NCI-H2196 treated with DMSO at 0.1 percent for 48 hours (cell line): ENCODE results near the gene WNT7B.

ENCODE experiments used
- DNase-seq: peaks from one replicate; lab custom pipeline; 2025; ENCODE audit not compliant: unreplicated experiment; lab: John Stamatoyannopoulos, UW

WNT7B gene

DNA sequence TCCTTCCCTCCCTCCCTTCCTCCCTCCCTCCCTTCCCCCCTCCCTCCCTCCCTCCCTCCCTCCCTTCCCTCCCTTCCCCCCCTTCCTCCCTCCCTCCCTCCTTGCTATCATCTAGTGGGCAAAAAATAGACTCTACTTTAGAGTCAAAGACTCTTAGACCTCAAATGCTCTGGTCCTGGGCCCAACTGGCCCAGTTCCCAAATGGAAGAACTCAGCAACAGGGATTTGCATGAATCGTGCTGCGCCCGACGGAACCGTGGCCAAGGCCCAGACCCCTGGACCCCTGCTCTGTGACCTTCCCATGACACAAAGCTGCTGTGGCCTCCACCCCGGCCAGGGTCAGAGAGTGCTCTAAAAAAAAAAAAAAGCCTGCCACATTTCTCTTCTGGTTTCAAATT, 97.4 kb downstream of the WNT7B start:
- no peak for DNase-seq

DNA sequence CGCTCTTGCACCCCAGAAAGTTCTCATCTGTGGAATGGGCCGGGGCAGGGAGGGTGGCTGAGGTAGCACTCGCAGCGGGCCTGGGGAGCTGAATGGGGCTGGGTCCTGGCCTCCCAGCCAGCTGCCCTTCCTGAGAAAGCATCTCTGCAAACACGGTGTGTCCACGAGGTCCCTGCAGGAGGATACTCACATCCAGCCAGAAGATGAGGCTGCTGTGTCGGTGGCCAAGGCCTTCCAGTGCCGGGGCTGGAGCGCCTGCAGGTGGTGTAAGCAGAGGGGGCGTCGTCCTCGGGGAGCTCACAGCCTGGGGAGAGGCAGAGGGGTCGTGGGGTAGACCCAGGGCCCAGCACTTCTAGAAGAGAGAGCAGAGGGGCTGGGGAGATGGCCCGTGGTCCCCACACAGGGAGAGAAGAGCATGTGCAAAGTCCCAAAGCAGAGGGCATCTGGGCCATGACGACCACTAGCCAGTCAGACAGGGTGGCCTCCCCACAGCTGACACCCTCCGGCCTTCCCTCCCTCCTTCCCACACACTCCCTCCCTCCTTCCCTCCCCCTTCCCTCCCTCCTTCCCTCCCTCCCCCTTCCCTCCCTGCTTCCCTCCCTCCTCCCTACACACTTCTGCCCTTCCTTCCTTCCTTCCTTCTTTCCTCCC, 97.9 kb downstream of the WNT7B start:
- no peak for DNase-seq

DNA sequence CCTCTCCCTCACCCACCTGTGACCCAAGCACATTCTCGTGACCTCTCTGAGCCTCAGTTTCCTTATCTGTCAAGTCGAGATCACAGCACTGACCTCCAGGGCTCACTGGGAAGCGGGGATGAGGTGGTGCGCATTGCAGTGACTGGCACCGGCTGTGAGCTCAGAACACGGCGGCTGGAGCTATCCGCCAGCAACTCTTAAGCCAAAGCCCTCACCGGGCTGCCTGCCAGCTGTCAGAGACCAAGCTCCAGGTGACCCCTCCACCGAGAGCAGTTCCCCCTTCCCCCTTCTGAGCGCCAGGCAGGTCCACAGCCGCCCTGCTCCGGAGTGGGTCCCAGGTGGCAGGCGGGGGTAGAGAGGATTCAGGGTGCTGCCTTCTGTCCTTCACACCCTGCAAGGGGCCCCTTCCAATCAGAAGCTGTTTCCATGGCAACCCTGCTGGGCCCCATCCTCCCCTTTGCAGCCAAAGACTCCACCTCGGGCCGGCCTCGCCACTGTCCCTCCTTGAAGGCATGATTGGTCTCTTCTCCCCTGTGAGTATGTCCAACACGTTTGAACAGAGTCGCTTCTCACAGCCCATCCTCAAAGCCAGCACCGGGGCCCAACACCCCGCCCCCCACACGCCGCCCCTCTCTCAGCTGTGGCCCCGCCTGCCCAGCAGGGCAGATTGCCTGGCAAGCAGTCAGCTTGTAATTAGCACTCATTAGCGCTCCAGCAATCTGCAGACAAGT, 98.7 kb downstream of the WNT7B start:
- peak; percentile 36 for DNase-seq

DNA sequence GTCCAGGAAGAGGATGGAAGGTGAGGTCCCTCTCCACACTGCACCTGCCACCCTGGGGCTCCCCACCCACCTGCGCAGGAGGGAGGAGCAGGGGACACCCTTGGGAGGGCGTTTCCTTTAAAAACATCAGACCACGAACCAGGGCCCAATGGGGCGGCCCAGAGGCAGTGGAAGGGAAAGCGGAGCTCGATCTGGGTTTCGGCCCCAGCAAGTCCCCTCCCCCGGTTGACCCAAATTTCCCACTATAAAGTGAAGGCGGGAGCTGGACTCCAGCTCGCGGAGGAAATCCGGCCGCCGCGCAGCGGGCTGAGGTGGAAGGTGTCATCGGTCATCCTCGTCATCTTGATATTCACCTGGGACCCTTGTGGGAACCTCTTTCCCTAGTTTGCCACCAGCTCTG, 99.3 kb downstream of the WNT7B start:
- no peak for DNase-seq

DNA sequence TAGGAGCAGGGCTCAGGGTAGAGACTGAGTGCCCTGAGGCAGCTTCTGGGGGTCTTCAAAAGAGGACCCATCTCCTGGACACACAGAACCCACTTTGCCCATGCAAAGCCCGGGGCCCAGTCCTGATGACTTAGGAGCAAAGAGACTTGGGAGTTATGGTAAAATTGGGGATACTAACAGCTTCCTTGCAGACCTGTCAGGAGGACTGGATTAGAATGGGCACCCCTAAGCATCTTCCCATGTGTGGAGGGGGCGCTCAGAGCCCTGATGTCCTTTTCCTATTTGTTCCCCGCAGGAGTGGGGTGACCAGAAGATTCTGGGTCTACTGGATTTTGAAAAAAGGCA, 100.0 kb downstream of the WNT7B start:
- no peak for DNase-seq

DNA sequence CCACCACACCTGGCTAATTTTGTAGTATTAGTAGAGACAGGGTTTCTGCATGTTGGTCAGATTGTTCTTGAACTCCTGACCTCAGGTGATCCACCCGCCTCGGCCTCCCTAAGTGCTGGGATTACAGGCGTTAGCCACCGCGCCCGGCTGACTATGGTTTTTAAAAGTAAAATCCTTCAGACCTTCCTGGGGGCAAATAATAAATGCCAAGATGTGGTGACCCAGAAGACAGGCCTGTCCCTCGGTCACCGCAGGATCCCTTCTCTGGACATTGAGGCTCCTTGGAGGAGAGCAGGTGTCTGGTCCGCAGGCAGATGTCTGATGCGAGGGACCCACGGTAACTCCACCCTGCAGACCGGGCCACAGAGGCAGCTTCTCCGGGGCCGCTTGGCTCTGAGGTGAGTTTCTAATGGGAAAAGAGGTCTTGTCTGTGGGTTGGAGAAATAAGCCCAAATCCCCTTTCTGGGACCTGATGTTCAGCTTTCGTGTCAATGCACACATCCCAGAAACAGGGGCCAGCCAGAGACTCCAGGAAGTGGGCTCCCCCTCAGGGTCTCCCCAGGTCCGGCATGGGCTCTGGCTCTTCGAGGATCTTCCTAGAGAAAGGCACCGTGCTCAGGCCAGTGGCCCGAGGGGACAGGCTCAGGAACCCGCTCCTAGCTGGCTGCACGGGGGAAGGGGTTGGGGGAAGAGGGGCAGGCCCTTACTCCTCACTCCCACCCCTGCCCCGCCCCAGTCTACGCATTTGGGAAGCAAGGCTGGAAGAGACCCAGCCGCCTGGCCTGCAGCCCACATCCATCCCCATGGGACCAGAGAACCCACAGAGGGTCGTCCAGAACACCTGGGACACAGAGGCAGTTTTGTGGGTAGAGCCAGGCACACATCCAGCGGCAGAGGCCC, 100.6 kb downstream of the WNT7B start:
- no peak for DNase-seq

DNA sequence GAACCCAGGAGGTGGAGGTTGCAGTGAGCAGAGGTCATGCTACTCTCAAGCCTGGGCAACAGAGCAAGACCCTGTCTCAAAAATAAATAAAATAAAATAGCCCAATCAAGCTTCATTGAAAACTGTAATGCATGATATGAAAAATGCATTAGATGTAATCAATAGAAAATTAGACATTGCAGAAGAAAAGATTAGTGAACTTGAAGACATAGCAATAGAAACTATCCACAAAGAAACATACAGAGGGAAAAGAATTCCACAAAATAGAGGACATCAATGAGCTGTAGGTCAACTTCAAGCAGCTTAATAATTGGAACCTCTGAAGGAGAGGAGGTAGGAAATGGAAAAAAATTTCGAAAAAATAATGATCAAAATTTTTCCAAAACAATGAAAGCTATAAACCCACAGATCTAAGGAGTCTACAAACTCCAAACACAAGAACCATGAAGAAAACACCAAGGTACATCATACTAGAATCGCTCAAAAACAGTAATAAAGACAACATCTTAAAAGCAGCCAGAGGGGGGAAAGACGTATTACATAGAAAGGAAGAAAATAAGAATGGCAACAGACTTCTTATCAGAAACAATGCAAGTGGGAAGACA, 104.2 kb downstream of the WNT7B start:
- DNase-seq, result no peak

DNA sequence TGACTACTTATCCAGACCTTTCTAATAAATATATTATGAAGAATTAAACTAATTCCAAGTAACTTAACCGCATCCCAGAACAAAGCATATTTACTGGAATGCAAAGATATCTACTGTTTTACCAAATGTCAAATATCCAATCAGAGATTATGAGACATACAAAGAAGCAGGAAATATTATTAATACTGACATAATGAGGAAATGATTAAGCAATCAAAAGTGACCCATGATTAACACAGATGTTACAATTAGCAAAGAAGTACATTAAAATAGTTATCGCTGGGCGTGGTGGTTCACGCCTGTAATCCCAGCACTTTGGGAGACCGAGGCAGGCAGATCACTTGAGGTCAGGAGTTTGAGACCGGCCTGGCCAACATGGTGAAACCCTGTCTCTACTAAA, 105.2 kb downstream of the WNT7B start:
- DNase-seq, result no peak
